A549 (cell line): Measurements from ENCODE around the gene RHEB. TPM values are rescaled to one million over a fixed set of nuclear protein-coding genes. Genes with fewer than 3 reads are reported as not detected.
A peak's percentile ranks its signal among the peaks of the same experiment; 100 is the strongest.

Source experiments
- ATAC-seq, 2 experiments: fragments of 200-7000 bp in 1 of 2; fragments of >200 bp in 1 of 2; cut with Nextera tagmentation in 1 of 2; cut with Tn5 transposase in 1 of 2; 3 replicates each; pipeline versions ENCODE4 v1.8.0 to v1.9.1; 2018 to 2020; ENCODE audit warnings: mild to moderate bottlenecking in 1 of 2, moderate library complexity in 1 of 2
- CTCF ChIA-PET: fragments of 300-600 bp; sonication (Branson Sonifier 250); formaldehyde crosslinking; extraction: SDS; loops from one replicate; lab custom pipeline; 2021; ENCODE audit warnings: antibody characterized with exemption, inconsistent platforms; lab: Yijun Ruan, JAX
- POLR2A ChIA-PET: fragments of 350-600 bp; formaldehyde crosslinking; extraction: SDS; loops from one replicate; lab custom pipeline; 2021; ENCODE audit warnings: antibody characterized with exemption, inconsistent platforms; lab: Yijun Ruan, JAX
- DNase-seq, 2 experiments: peaks; one replicate each; pipeline versions ENCODE4 v3.0.0 to v3.0.0-alpha.2; 2011 to 2016; ENCODE audit warnings: low read depth in 1 of 2, low spot score in 1 of 2
- FAIRE-seq: peaks from 2 replicates; lab custom pipeline; 2011; peaks lifted over from hg19 to GRCh38; lab: Jason Lieb, UNC
- H3K27ac ChIP-seq, 2 experiments: fragments of >200 bp; sonication (Bioruptor Twin); formaldehyde crosslinking; 3 replicates each; pipeline ENCODE4 v1.5.1; 2016 to 2017
- H3K4me1 ChIP-seq: fragments of >200 bp; sonication (Bioruptor Twin); formaldehyde crosslinking; 3 replicates; pipeline ENCODE4 v1.6.1; 2016
- H3K4me2 ChIP-seq: fragments of >200 bp; sonication (Bioruptor Twin); formaldehyde crosslinking; 3 replicates; pipeline ENCODE4 v1.6.1; 2016
- H3K4me3 ChIP-seq: fragments of >200 bp; sonication (Bioruptor Twin); formaldehyde crosslinking; 3 replicates; pipeline ENCODE4 v1.5.1; 2016
- H3K9me3 ChIP-seq: fragments of >200 bp; sonication (Bioruptor Twin); formaldehyde crosslinking; 3 replicates; pipeline ENCODE4 v1.6.1; 2016
- ATOH8 ChIP-seq: fragments of 250-450 bp; sonication (Bioruptor Pico); IDR thresholded peaks from 2 replicates; pipeline ENCODE4 v1.5.0; 2020; ENCODE audit warnings: low read depth, mild to moderate bottlenecking, moderate library complexity
- CBX8 ChIP-seq: fragments of 200-600 bp; sonication (generic); IDR thresholded peaks from 2 replicates; pipeline ENCODE4 v1.6.1; 2016
- CEBPB ChIP-seq, 2 experiments: fragments of >200 bp in 1 of 2; sonication (Bioruptor Twin) in 1 of 2; formaldehyde crosslinking in 1 of 2; IDR thresholded peaks; 2 replicates each; pipeline ENCODE4 v1.6.1; 2012 to 2016
- CHD2 ChIP-seq: fragments of 150-350 bp; IDR thresholded peaks from 2 replicates; pipeline ENCODE4 v1.6.1; 2014; ENCODE audit warnings: low read length; ENCODE audit not compliant: partially characterized antibody
- CHD4 ChIP-seq: fragments of 200-600 bp; sonication (generic); IDR thresholded peaks from 2 replicates; pipeline ENCODE4 v1.6.1; 2016; ENCODE audit warnings: antibody characterized with exemption, mild to moderate bottlenecking, borderline replicate concordance
- EP300 ChIP-seq, 2 experiments: fragments of >200 bp; sonication (Bioruptor Twin); formaldehyde crosslinking; IDR thresholded peaks; 2 replicates in 1 of 2; 3 replicates in 1 of 2; pipeline ENCODE4 v1.6.1; 2016 to 2017
- ESRRA ChIP-seq: fragments of 150-350 bp; IDR thresholded peaks from 2 replicates; pipeline ENCODE4 v1.6.1; 2014; ENCODE audit warnings: mild to moderate bottlenecking, low read length, borderline replicate concordance
- HEYL ChIP-seq: fragments of 250-450 bp; sonication (Bioruptor Pico); IDR thresholded peaks from 2 replicates; pipeline ENCODE4 v1.8.0; 2021; ENCODE audit warnings: mild to moderate bottlenecking, moderate library complexity
- HOXB5 ChIP-seq: fragments of 250-450 bp; sonication (Bioruptor Pico); IDR thresholded peaks from 2 replicates; pipeline ENCODE4 v1.5.0; 2020; ENCODE audit warnings: mild to moderate bottlenecking, moderate library complexity
- JUNB ChIP-seq: fragments of >200 bp; sonication (Bioruptor Twin); formaldehyde crosslinking; IDR thresholded peaks from 2 replicates; pipeline ENCODE4 v1.6.1; 2016
- KDM1A ChIP-seq: fragments of 200-600 bp; sonication (generic); IDR thresholded peaks from 2 replicates; pipeline ENCODE4 v1.6.1; 2016; ENCODE audit warnings: low read depth, mild to moderate bottlenecking
- KDM5A ChIP-seq: fragments of 200-600 bp; sonication (generic); IDR thresholded peaks from 2 replicates; pipeline ENCODE4 v1.6.1; 2016; ENCODE audit warnings: antibody characterized with exemption, mild to moderate bottlenecking
- MAFK ChIP-seq: fragments of 450-650 bp; IDR thresholded peaks from 2 replicates; pipeline ENCODE4 v1.6.1; 2014; ENCODE audit not compliant: partially characterized antibody
- NFE2L2 ChIP-seq: fragments of 150-350 bp; conservative IDR thresholded peaks from 2 replicates; pipeline ENCODE4 v1.6.1; 2014; ENCODE audit warnings: low read length
- NR3C1 ChIP-seq: fragments of >200 bp; sonication (Bioruptor Twin); formaldehyde crosslinking; IDR thresholded peaks from 3 replicates; pipeline ENCODE4 v1.6.1; 2017
- POLR2A ChIP-seq: IDR thresholded peaks from 2 replicates; pipeline ENCODE4 v1.6.1; 2012; ENCODE audit warnings: mild to moderate bottlenecking, low read length
- POLR2AphosphoS2 ChIP-seq: conservative IDR thresholded peaks from 2 replicates; pipeline ENCODE4 v1.6.1; 2012; ENCODE audit warnings: low read length, improper control_type of control experiment, inconsistent platforms
- RAD21 ChIP-seq, 2 experiments: fragments of >200 bp in 1 of 2; sonication (Bioruptor Twin) in 1 of 2; formaldehyde crosslinking in 1 of 2; IDR thresholded peaks in 1 of 2; conservative IDR thresholded peaks in 1 of 2; 2 replicates in 1 of 2; 3 replicates in 1 of 2; pipeline ENCODE4 v1.6.1; 2012 to 2018; ENCODE audit warnings: inconsistent platforms in 1 of 2
- RFX5 ChIP-seq: fragments of 450-650 bp; IDR thresholded peaks from 2 replicates; pipeline ENCODE4 v1.7.1; 2014; ENCODE audit warnings: antibody characterized with exemption, mild to moderate bottlenecking, moderate library complexity
- RNF2 ChIP-seq: fragments of 200-600 bp; sonication (generic); IDR thresholded peaks from 2 replicates; pipeline ENCODE4 v1.6.1; 2016; ENCODE audit warnings: low read depth, mild to moderate bottlenecking, antibody characterized with exemption, moderate library complexity, borderline replicate concordance
- TFCP2L1 ChIP-seq: fragments of 250-450 bp; sonication (Bioruptor Pico); IDR thresholded peaks from 2 replicates; pipeline ENCODE4 v1.5.0; 2021; ENCODE audit warnings: mild to moderate bottlenecking
- TP53 ChIP-seq: fragments of 250-450 bp; sonication (Bioruptor Pico); IDR thresholded peaks from 2 replicates; pipeline ENCODE4 v1.5.0; 2021; ENCODE audit warnings: mild to moderate bottlenecking, moderate library complexity
- ZC3H11A ChIP-seq: fragments of 450-650 bp; IDR thresholded peaks from 2 replicates; pipeline ENCODE4 v1.6.1; 2014; ENCODE audit warnings: antibody characterized with exemption, mild to moderate bottlenecking
- ZSCAN20 ChIP-seq: fragments of 250-450 bp; sonication (Bioruptor Pico); IDR thresholded peaks from 2 replicates; pipeline ENCODE4 v1.8.0; 2022; ENCODE audit warnings: mild to moderate bottlenecking, moderate library complexity
- WGBS: methylation state at CpG from one replicate; pipeline ENCODE4 v1.1.6; 2017; ENCODE audit errors: missing lambda C conversion rate; 5-methylcytosine and 5-hydroxymethylcytosine counted together
- polyA plus RNA-seq, 4 experiments: library from polyadenylated mRNA; depleted of rRNA in 3 of 4; stranded (reverse); fragments of >200 nt; fragmentation: RNase III in 1 of 4; extraction: RNeasy Plus Mini Kit Qiagen cat#74134 plus additional on column Dnase treatment in 1 of 4; gene quantifications; 2 replicates in 3 of 4; 3 replicates in 1 of 4; pipeline ENCODE4 v1.2.3, GENCODE V29; 2011 to 2017
- TF ChIP-seq, protein P1 (sequence below): IDR thresholded peaks from 2 replicates; pipeline ENCODE4 v1.6.1; 2012; ENCODE audit warnings: low read depth, borderline replicate concordance
- TF ChIP-seq, protein P2 (sequence below): fragments of >200 bp; sonication (Bioruptor Twin); formaldehyde crosslinking; IDR thresholded peaks from 2 replicates; pipeline ENCODE4 v1.6.1; 2016
- TF ChIP-seq, protein P3 (sequence below): fragments of >200 bp; sonication (Bioruptor Twin); formaldehyde crosslinking; IDR thresholded peaks from 3 replicates; pipeline ENCODE4 v1.6.1; 2016

RHEB gene
- polyA plus RNA-seq, 2 of the 4 experiments (the other 2 are of a cell fraction): 110 to 198 TPM

GRCh38 chr7:151420144-151420543 is 99.6 kb downstream of the RHEB start:
- ATAC-seq (no peak), DNase-seq (no peak), FAIRE-seq (no peak)
- 26% methylated on average over 5 of the region's 5 CpGs for WGBS
- ChIA-PET CTCF (interaction anchor here (2.0 kb wide), 1 partner anchor 28 kb away, joined by 8 read pairs; no protein-coding TSS in a partner anchor), POLR2A (no interaction called here)
- H3K27ac ChIP-seq: no peak overlapping the region
- H3K9me3 ChIP-seq: peaks cover 37% of the 10 kb centered on the region
- H3K4me1 ChIP-seq: peaks cover 20% of the 10 kb centered on the region
- no peak overlapping the region for H3K4me3 ChIP-seq
- TF ChIP-seq RFX5: no peak
- TF ChIP-seq NFE2L2: no peak
- no peak for TF ChIP-seq CHD4
- TF ChIP-seq ATOH8: no peak
- TF ChIP-seq RAD21 (conservative IDR thresholded peaks at IDR 0.05 in 1 of 2, IDR thresholded peaks at IDR 0.05 in 1 of 2): no peak
- TF ChIP-seq KDM5A: no peak
- no peak for TF ChIP-seq ZC3H11A
- TF ChIP-seq, protein P1, sequence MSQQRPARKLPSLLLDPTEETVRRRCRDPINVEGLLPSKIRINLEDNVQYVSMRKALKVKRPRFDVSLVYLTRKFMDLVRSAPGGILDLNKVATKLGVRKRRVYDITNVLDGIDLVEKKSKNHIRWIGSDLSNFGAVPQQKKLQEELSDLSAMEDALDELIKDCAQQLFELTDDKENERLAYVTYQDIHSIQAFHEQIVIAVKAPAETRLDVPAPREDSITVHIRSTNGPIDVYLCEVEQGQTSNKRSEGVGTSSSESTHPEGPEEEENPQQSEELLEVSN: no peak
- no peak for TF ChIP-seq CEBPB (IDR thresholded peaks at IDR 0.05)
- no peak overlapping the region for H3K4me2 ChIP-seq

- peak; percentile 31 to 46; a peak in 3 of 6 replicates for ATAC-seq
- peaks cover 30% of the 10 kb centered on the region for H3K9me3 ChIP-seq
- FAIRE-seq: no peak
- H3K4me3 ChIP-seq: no peak overlapping the region
- WGBS: 57% methylated on average over 11 of the region's 11 CpGs
- H3K4me2 ChIP-seq: peak overlapping the region; percentile 23; the same call in 1 of the 3 replicates
- DNase-seq: no peak
- CTCF ChIA-PET: interaction anchor here (0.9 to 2.2 kb wide), 2 partner anchors 9 to 31 kb away, joined by 4 to 10 read pairs; no protein-coding TSS in a partner anchor
- peak overlapping the region; percentile 36 to 57; a peak in 4 of 6 replicates for H3K27ac ChIP-seq
- TF ChIP-seq ZSCAN20: no peak
- TF ChIP-seq HEYL: no peak
- no peak for TF ChIP-seq NR3C1
- no peak for TF ChIP-seq KDM1A
- no peak for TF ChIP-seq CBX8
- TF ChIP-seq EP300 (IDR thresholded peaks at IDR 0.05): no peak
- TF ChIP-seq, protein P2, sequence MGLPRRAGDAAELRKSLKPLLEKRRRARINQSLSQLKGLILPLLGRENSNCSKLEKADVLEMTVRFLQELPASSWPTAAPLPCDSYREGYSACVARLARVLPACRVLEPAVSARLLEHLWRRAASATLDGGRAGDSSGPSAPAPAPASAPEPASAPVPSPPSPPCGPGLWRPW: no peak
- no peak for TF ChIP-seq POLR2AphosphoS2
- TF ChIP-seq KDM5A: no peak
- no peak for TF ChIP-seq ESRRA
- no peak for TF ChIP-seq RNF2
- TF ChIP-seq NFE2L2: no peak
- no peak for TF ChIP-seq HOXB5 (CRISPR knock-in tag)
- TF ChIP-seq, protein P1: no peak
- POLR2A ChIA-PET: no interaction called here
- H3K4me1 ChIP-seq: peaks cover 18% of the 10 kb centered on the region
These were observed 102.8 kb downstream of the RHEB start for GRCh38 chr7:151416941-151417315.

DNA sequence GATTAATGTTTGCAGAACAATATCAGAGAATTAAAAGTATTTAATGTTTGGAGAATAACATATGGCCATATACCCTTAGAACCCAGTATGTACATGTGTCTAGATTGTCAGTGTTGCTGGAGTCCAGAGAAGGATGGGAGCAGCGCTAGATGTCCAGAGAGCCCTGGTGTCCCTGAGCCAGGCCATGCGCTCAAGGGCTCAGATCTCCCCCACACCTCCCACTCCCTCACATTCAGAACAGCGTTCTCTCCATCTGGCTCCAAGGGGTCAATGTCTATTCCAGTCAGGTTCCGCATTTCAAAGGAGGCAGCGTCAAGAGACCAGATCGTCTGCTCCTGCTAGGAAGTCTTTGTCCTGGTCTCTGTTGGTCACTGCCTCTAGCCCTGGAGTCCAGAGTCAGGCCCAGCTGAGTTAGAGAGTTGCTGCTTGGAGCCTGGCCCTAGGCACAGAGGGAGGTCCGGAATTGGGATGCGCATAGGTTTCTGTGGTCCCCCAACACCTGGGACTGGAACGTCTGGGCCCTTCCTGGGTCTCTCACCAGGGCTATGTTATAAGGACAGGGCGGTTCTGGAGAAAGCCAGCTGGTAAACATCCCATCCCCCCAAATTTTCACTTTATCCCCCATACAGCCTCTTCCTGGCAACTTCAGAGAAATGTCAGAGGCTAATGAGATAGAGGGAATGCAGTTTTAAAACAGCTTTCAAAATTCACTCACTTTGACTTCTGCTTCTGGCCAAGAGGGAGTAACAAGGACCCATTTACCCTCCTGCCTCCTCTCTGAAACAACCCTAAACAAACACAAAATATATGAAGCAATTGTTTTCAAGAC is 103.4 kb downstream of the RHEB start:
- ATAC-seq: no peak; a peak in 1 of 6 replicates
- CTCF ChIA-PET: interaction anchor here (0.7 to 2.2 kb wide), 4 partner anchors 9 to 68 kb away, joined by 3 to 10 read pairs (median 4); no protein-coding TSS in a partner anchor
- Histone ChIP-seq H3K4me1 (peaks cover 21% of the 10 kb centered on the region), H3K4me2 (peak overlapping the region; percentile 23; the same call in 2 of the 3 replicates), H3K9me3 (peaks cover 24% of the 10 kb centered on the region; the same call in 2 of the 3 replicates), H3K27ac (peak overlapping the region; percentile 36 to 57; a peak in 4 of 6 replicates), H3K4me3 (no peak overlapping the region)
- 75% methylated on average over 10 of the region's 10 CpGs for WGBS
- FAIRE-seq: no peak
- POLR2A ChIA-PET: no interaction called here
- no peak for DNase-seq
- TF ChIP-seq RFX5 (no peak), CHD2 (no peak), TP53 (CRISPR knock-in tag) (no peak), NR3C1 (no peak), ZC3H11A (no peak), TFCP2L1 (CRISPR knock-in tag) (no peak), MAFK (no peak), JUNB (no peak), ESRRA (no peak), POLR2A (no peak)
- TF ChIP-seq, protein P1: no peak
- TF ChIP-seq, protein P3, sequence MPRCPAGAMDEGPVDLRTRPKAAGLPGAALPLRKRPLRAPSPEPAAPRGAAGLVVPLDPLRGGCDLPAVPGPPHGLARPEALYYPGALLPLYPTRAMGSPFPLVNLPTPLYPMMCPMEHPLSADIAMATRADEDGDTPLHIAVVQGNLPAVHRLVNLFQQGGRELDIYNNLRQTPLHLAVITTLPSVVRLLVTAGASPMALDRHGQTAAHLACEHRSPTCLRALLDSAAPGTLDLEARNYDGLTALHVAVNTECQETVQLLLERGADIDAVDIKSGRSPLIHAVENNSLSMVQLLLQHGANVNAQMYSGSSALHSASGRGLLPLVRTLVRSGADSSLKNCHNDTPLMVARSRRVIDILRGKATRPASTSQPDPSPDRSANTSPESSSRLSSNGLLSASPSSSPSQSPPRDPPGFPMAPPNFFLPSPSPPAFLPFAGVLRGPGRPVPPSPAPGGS: no peak
